Neural progenitor cell (in vitro differentiated cells): ENCODE data around the gene GABRG3. TPM values are rescaled to one million over a fixed set of nuclear protein-coding genes. Genes with fewer than 3 reads are reported as not detected.

Experiments used
- DNase-seq: peaks from one replicate; pipeline ENCODE4 v3.0.0-alpha.2; 2016; ENCODE audit warnings: low spot score
- H2AFZ ChIP-seq: fragments of 200-600 bp; sonication (generic); replicated peaks from 2 replicates; pipeline ENCODE4 v1.6.1; 2016; ENCODE audit warnings: antibody characterized with exemption
- H3F3A ChIP-seq: fragments of 200-600 bp; sonication (generic); 2 replicates; pipeline ENCODE4 v1.6.1; 2016; ENCODE audit warnings: antibody characterized with exemption, low read depth
- H3K27ac ChIP-seq: fragments of 200-600 bp; sonication (generic); 2 replicates; pipeline ENCODE4 v1.5.1; 2016; ENCODE audit warnings: mild to moderate bottlenecking
- H3K27me3 ChIP-seq: fragments of 200-600 bp; sonication (generic); 2 replicates; pipeline ENCODE4 v1.6.1; 2016; ENCODE audit warnings: mild to moderate bottlenecking, moderate library complexity
- H3K36me3 ChIP-seq: fragments of 200-600 bp; sonication (generic); 2 replicates; pipeline ENCODE4 v1.5.1; 2016
- H3K4me1 ChIP-seq: fragments of 200-600 bp; sonication (generic); 2 replicates; pipeline ENCODE4 v1.6.1; 2016; ENCODE audit warnings: mixed run types
- H3K4me2 ChIP-seq: fragments of 200-600 bp; sonication (generic); 2 replicates; pipeline ENCODE4 v1.6.1; 2016
- H3K4me3 ChIP-seq: fragments of 200-600 bp; sonication (generic); 2 replicates; pipeline ENCODE4 v1.5.1; 2016
- H3K79me2 ChIP-seq: fragments of 200-600 bp; sonication (generic); 2 replicates; pipeline ENCODE4 v1.6.1; 2016; ENCODE audit warnings: low read depth
- H3K9ac ChIP-seq: fragments of 200-600 bp; sonication (generic); 2 replicates; pipeline ENCODE4 v1.6.1; 2016
- H3K9me3 ChIP-seq: fragments of 200-600 bp; sonication (generic); 2 replicates; pipeline ENCODE4 v1.5.1; 2016; ENCODE audit warnings: low read depth
- H4K20me1 ChIP-seq: fragments of 200-600 bp; sonication (generic); 2 replicates; pipeline ENCODE4 v1.6.1; 2016; ENCODE audit warnings: low read depth
- H3K27ac Mint-ChIP-seq: 3 replicates; pipeline ENCODE4 v1.8.0; 2021; ENCODE audit warnings: mixed read lengths
- H3K27me3 Mint-ChIP-seq: 2 replicates; pipeline ENCODE4 v1.8.0; 2022; ENCODE audit warnings: low read depth, mild to moderate bottlenecking, inconsistent platforms, moderate library complexity, mixed read lengths; ENCODE audit not compliant: insufficient read depth
- H3K36me3 Mint-ChIP-seq: 3 replicates; pipeline ENCODE4 v1.8.0; 2021; ENCODE audit warnings: mixed read lengths
- H3K4me1 Mint-ChIP-seq: 3 replicates; pipeline ENCODE4 v1.8.0; 2021; ENCODE audit warnings: mixed read lengths
- H3K4me3 Mint-ChIP-seq: 3 replicates; pipeline ENCODE4 v1.8.0; 2021; ENCODE audit warnings: mild to moderate bottlenecking, moderate library complexity, mixed read lengths
- H3K9me3 Mint-ChIP-seq: 3 replicates; pipeline ENCODE4 v1.8.0; 2020; ENCODE audit warnings: mixed read lengths
- CTCF ChIP-seq: fragments of 200-600 bp; sonication (generic); IDR thresholded peaks from 2 replicates; pipeline ENCODE4 v1.5.1; 2017; ENCODE audit warnings: antibody characterized with exemption, mild to moderate bottlenecking
- EZH2 ChIP-seq: fragments of 200-600 bp; sonication (generic); IDR thresholded peaks from 2 replicates; pipeline ENCODE4 v1.6.1; 2017; ENCODE audit warnings: antibody characterized with exemption, mild to moderate bottlenecking, moderate library complexity
- EZH2phosphoT487 ChIP-seq: fragments of 200-600 bp; sonication (generic); IDR thresholded peaks from 2 replicates; pipeline ENCODE4 v1.6.1; 2017; ENCODE audit warnings: antibody characterized with exemption
- total RNA-seq: library from RNA; depleted of rRNA; stranded (reverse); fragments of >200 nt; gene quantifications from 2 replicates; pipeline ENCODE4 v1.2.3, GENCODE V29; 2015; ENCODE audit warnings: low replicate concordance

GABRG3 gene
- total RNA-seq, 1 donor from 2014 or later: 3.4 TPM

GRCh38 chr15:27017168-27017809 is 46.3 kb downstream of the GABRG3 start:
- Histone ChIP-seq H3K9ac (no peak overlapping the region), H3K79me2 (no peaks in the 10 kb centered on the region), H4K20me1 (no peaks in the 10 kb centered on the region), H3K9me3 (no peaks in the 10 kb centered on the region), H3K4me3 (no peak overlapping the region), H3K27me3 (no peaks in the 10 kb centered on the region), H2AFZ (peak overlapping the region; percentile 73), H3K36me3 (no peaks in the 10 kb centered on the region), H3K4me2 (no peak overlapping the region), H3K4me1 (no peaks in the 10 kb centered on the region), H3F3A (no peaks in the 10 kb centered on the region), H3K27ac (no peak overlapping the region)
- H3K9me3 Mint-ChIP-seq: peaks cover 2% of the 10 kb centered on the region
- no peaks in the 10 kb centered on the region for H3K4me1 Mint-ChIP-seq
- no peak overlapping the region for H3K27ac Mint-ChIP-seq
- H3K27me3 Mint-ChIP-seq: peaks cover 2% of the 10 kb centered on the region
- no peak overlapping the region for H3K4me3 Mint-ChIP-seq
- H3K36me3 Mint-ChIP-seq: no peaks in the 10 kb centered on the region
- TF ChIP-seq EZH2phosphoT487 (no peak), CTCF (peak; percentile 92)
- DNase-seq: peak; percentile 84

- Mint-ChIP-seq H3K36me3 (no peaks in the 10 kb centered on the region), H3K4me1 (no peaks in the 10 kb centered on the region), H3K4me3 (no peak overlapping the region), H3K27me3 (peaks cover 2% of the 10 kb centered on the region), H3K27ac (no peak overlapping the region), H3K9me3 (no peaks in the 10 kb centered on the region)
- no peaks in the 10 kb centered on the region for H3F3A ChIP-seq
- no peaks in the 10 kb centered on the region for H3K4me1 ChIP-seq
- no peaks in the 10 kb centered on the region for H3K79me2 ChIP-seq
- no peak overlapping the region for H3K27ac ChIP-seq
- no peak for DNase-seq
- H2AFZ ChIP-seq: no peak overlapping the region
- H3K4me3 ChIP-seq: no peak overlapping the region
- no peaks in the 10 kb centered on the region for H3K27me3 ChIP-seq
- no peak overlapping the region for H3K4me2 ChIP-seq
- TF ChIP-seq CTCF (no peak), EZH2phosphoT487 (no peak), EZH2 (no peak)
- no peak overlapping the region for H3K9ac ChIP-seq
- H3K36me3 ChIP-seq: no peaks in the 10 kb centered on the region
- no peaks in the 10 kb centered on the region for H3K9me3 ChIP-seq
- H4K20me1 ChIP-seq: no peaks in the 10 kb centered on the region
Observed at GRCh38 chr15:27019687-27020086, 48.7 kb downstream of the GABRG3 start.

GRCh38 chr15:27025481-27025966 is 54.5 kb downstream of the GABRG3 start:
- no peaks in the 10 kb centered on the region for H3K79me2 ChIP-seq
- Mint-ChIP-seq H3K4me3 (peak overlapping the region; percentile 1), H3K9me3 (no peaks in the 10 kb centered on the region), H3K4me1 (peaks cover 42% of the 10 kb centered on the region), H3K27ac (no peak overlapping the region), H3K36me3 (no peaks in the 10 kb centered on the region), H3K27me3 (peaks cover 8% of the 10 kb centered on the region)
- no peak overlapping the region for H3K4me2 ChIP-seq
- no peaks in the 10 kb centered on the region for H3F3A ChIP-seq
- no peak for DNase-seq
- H3K27me3 ChIP-seq: no peaks in the 10 kb centered on the region
- no peak overlapping the region for H2AFZ ChIP-seq
- no peaks in the 10 kb centered on the region for H3K9me3 ChIP-seq
- no peak overlapping the region for H3K27ac ChIP-seq
- TF ChIP-seq EZH2 (no peak), CTCF (no peak)
- no peaks in the 10 kb centered on the region for H3K36me3 ChIP-seq
- H3K4me1 ChIP-seq: peaks cover 16% of the 10 kb centered on the region
- H3K9ac ChIP-seq: no peak overlapping the region
- H4K20me1 ChIP-seq: no peaks in the 10 kb centered on the region
- H3K4me3 ChIP-seq: no peak overlapping the region
